Epithelial cell of proximal tubule (primary cell): ENCODE results near the gene CERS6. TPM values are rescaled to one million over a fixed set of nuclear protein-coding genes. Genes with fewer than 3 reads are reported as not detected.

Source experiments
- DNase-seq: peaks from one replicate; pipeline ENCODE4 v3.0.0-alpha.2; 2011; ENCODE audit warnings: low read depth
- H3K4me3 ChIP-seq: 2 replicates; pipeline ENCODE4 v1.5.1; 2011; ENCODE audit warnings: low read depth, mild to moderate bottlenecking, low read length
- total RNA-seq: library from RNA; depleted of rRNA; stranded (reverse); fragments of >200 nt; gene quantifications from 2 replicates; pipeline ENCODE4 v1.2.3, GENCODE V29; 2015
- TF ChIP-seq, protein P1 (sequence below): conservative IDR thresholded peaks from 2 replicates; pipeline ENCODE4 v1.5.1; 2012; ENCODE audit warnings: low read depth, mild to moderate bottlenecking, low read length

The CERS6 gene
- total RNA-seq, 1 donor from 2014 or later: 11.6 TPM

DNA sequence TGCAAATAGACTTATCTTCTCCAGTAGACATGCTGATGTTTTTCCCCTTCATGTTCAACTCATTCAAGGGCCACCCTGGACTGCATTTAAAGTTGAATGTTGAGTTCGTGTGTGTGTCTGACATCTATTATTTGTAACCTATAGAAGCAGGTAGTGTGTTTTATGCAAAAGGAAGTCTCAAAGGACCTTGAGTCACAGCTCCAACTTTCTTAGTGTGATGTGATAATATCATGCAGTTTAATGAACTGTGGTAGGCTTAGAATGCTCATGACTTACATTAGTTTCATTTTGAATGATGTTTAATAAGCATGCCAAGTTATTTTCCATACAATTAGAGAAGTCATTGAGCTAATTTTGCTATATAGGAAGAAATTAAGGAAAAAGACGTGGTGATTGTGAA, 67.9 kb downstream of the CERS6 start:
- TF ChIP-seq, protein P1, sequence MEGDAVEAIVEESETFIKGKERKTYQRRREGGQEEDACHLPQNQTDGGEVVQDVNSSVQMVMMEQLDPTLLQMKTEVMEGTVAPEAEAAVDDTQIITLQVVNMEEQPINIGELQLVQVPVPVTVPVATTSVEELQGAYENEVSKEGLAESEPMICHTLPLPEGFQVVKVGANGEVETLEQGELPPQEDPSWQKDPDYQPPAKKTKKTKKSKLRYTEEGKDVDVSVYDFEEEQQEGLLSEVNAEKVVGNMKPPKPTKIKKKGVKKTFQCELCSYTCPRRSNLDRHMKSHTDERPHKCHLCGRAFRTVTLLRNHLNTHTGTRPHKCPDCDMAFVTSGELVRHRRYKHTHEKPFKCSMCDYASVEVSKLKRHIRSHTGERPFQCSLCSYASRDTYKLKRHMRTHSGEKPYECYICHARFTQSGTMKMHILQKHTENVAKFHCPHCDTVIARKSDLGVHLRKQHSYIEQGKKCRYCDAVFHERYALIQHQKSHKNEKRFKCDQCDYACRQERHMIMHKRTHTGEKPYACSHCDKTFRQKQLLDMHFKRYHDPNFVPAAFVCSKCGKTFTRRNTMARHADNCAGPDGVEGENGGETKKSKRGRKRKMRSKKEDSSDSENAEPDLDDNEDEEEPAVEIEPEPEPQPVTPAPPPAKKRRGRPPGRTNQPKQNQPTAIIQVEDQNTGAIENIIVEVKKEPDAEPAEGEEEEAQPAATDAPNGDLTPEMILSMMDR: no peak
- no peak for DNase-seq
- no peak overlapping the region for H3K4me3 ChIP-seq

DNA sequence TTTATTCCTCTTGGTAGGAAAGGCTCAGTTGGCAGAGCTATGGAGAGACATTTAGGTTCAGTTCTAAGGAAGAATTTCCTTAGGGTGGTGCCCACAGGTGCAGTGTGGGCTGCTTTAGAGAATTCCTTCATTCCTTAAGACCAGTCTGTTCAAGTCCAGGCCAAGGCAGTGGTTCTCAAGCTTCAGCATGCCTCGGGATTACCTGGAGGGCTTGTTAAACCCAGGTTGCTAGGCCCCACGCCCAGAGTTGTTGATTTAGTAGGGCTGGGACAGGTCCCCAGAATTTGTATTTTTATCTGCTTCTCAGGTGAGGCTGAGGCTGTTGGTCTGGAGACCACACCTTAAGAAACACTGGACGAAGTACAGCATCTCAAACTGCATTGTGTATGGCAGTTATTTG, 68.9 kb downstream of the CERS6 start:
- TF ChIP-seq, protein P1: no peak
- no peak for DNase-seq

DNA sequence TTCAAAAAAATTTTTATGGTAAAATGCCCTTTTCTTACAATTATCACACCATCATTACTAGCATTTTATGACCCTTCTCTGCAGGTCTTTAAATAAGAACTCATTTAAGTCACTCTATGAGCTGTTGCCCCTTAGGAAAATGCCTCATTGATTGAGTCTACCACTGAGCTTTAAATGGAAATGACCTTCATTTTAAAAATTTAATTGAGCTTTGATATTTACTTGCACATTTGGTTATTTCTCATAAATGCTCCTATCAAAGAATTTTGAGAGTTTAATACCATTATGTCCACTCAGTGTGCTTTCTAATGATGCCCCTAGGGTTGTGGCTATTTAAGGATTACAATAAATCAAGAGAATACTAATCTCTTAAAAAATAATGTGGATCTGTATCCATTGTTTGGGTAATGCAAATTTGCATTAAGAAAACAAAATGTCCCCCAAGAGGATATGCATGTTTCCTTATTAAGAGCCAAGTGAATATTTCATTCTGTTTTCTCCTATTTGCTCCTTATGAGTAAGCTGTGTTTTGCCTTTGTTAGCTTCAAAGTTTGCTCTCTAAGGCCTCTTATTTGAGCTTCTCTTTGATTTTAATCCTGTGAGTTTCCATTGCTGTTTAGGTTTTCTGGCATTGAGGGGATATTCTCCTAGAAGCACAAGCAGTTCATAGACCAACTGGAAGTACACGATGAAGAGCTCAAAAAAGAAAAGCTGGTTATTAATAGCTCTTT, 69.8 kb downstream of the CERS6 start:
- no peak overlapping the region for H3K4me3 ChIP-seq
- TF ChIP-seq, protein P1: no peak
- no peak for DNase-seq

More for the DNA sequence above, 68.9 kb downstream of the CERS6 start:
- H3K4me3 ChIP-seq: no peak overlapping the region

DNA sequence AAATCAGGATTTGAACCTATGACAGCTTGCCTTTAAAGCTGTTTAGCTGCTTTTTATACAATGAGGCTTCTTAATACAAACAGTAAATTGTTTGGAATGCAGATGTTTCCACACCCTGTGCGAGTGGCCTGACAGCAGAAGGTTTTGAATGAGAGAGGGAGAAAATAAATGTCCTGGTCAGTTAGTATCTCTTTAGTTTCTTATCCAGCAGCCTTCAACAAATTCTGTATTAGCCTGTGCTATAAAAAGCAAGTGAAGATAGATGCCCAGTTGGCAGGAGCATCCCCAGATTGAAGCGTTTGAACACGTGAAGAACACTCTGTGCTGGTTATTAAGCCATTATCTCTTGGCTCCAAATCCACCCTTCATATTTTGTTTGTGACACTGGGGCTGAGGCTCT, 70.6 kb downstream of the CERS6 start:
- TF ChIP-seq, protein P1: no peak
- DNase-seq: no peak
- no peak overlapping the region for H3K4me3 ChIP-seq

DNA sequence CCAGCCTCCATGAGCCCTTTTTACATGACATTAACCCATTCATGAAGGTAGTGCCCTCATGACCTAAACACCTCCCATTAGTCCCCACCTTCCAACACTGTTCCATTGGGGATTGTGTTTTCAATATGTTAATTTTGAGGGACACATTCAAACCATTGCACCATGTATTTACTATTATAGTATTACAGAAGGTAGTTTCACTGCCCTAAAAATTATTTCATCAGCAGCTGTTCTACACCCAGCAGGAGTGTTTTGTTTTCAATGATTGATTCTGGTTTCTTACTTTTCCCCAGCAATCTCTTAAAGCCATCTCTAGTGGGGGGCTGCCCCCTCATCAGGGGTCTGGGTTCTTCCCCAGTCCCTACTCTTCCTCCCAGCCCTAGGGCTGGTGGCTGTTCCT, 71.9 kb downstream of the CERS6 start:
- TF ChIP-seq, protein P1: no peak
- DNase-seq: no peak
- H3K4me3 ChIP-seq: no peak overlapping the region

DNA sequence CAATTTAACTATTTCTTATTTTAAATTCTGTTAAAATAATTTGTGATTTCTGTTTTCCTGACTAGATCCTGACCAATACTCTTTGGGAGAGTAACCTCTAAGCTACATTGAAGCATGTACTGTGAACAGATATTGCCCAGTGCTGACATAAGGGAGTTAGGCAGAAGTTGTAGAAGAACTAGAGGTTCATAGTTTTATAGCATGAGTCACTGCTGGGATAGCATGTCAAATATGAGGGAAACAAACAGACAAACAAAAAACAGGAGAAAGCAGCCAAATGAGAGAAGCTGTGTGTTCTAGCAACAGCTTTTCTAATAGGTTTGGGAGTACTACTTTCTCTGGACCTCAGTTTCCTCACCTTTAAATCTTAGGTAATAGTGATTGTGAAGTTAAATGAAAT, 72.4 kb downstream of the CERS6 start:
- TF ChIP-seq, protein P1: no peak
- no peak for DNase-seq
- no peak overlapping the region for H3K4me3 ChIP-seq
